HL-60 (cell line): Measurements from ENCODE around the gene FCHSD2.

Experiments used
- CTCF ChIP-seq: IDR thresholded peaks from one replicate; pipeline ENCODE4 v1.5.1; 2011; ENCODE audit warnings: low read length, control low read depth, inconsistent platforms; ENCODE audit not compliant: insufficient read depth
- GABPA ChIP-seq: IDR thresholded peaks from 2 replicates; pipeline ENCODE4 v1.6.1; 2012; ENCODE audit warnings: low read depth
- POLR2AphosphoS5 ChIP-seq: IDR thresholded peaks from 2 replicates; pipeline ENCODE4 v1.6.1; 2012; ENCODE audit warnings: low read depth
- SPI1 ChIP-seq: IDR thresholded peaks from 2 replicates; pipeline ENCODE4 v1.6.1; 2012; ENCODE audit warnings: low read depth, mild to moderate bottlenecking, borderline replicate concordance
- TF ChIP-seq, protein P1 (sequence below): IDR thresholded peaks from 2 replicates; pipeline ENCODE4 v1.6.1; 2012; ENCODE audit warnings: low read depth; ENCODE audit not compliant: insufficient replicate concordance

- no peak for TF ChIP-seq CTCF
- TF ChIP-seq, protein P1, sequence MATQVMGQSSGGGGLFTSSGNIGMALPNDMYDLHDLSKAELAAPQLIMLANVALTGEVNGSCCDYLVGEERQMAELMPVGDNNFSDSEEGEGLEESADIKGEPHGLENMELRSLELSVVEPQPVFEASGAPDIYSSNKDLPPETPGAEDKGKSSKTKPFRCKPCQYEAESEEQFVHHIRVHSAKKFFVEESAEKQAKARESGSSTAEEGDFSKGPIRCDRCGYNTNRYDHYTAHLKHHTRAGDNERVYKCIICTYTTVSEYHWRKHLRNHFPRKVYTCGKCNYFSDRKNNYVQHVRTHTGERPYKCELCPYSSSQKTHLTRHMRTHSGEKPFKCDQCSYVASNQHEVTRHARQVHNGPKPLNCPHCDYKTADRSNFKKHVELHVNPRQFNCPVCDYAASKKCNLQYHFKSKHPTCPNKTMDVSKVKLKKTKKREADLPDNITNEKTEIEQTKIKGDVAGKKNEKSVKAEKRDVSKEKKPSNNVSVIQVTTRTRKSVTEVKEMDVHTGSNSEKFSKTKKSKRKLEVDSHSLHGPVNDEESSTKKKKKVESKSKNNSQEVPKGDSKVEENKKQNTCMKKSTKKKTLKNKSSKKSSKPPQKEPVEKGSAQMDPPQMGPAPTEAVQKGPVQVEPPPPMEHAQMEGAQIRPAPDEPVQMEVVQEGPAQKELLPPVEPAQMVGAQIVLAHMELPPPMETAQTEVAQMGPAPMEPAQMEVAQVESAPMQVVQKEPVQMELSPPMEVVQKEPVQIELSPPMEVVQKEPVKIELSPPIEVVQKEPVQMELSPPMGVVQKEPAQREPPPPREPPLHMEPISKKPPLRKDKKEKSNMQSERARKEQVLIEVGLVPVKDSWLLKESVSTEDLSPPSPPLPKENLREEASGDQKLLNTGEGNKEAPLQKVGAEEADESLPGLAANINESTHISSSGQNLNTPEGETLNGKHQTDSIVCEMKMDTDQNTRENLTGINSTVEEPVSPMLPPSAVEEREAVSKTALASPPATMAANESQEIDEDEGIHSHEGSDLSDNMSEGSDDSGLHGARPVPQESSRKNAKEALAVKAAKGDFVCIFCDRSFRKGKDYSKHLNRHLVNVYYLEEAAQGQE = no peak
- TF ChIP-seq GABPA = no peak
- no peak for TF ChIP-seq SPI1
- no peak for TF ChIP-seq POLR2AphosphoS5
Observed at GRCh38 chr11:73126804-73127480, 15.2 kb downstream of the FCHSD2 start.
